ENCODE measurements around the gene PINLYP. TPM values are rescaled to one million over a fixed set of nuclear protein-coding genes. Genes with fewer than 3 reads are reported as not detected.

PINLYP gene
- total and polyA plus RNA-seq, 9 of the 15 experiments (the other 6 are each of a cell fraction or from before 2014, with no cell fraction given): 1.00 to 6.7 (median 2.2) TPM

DNA sequence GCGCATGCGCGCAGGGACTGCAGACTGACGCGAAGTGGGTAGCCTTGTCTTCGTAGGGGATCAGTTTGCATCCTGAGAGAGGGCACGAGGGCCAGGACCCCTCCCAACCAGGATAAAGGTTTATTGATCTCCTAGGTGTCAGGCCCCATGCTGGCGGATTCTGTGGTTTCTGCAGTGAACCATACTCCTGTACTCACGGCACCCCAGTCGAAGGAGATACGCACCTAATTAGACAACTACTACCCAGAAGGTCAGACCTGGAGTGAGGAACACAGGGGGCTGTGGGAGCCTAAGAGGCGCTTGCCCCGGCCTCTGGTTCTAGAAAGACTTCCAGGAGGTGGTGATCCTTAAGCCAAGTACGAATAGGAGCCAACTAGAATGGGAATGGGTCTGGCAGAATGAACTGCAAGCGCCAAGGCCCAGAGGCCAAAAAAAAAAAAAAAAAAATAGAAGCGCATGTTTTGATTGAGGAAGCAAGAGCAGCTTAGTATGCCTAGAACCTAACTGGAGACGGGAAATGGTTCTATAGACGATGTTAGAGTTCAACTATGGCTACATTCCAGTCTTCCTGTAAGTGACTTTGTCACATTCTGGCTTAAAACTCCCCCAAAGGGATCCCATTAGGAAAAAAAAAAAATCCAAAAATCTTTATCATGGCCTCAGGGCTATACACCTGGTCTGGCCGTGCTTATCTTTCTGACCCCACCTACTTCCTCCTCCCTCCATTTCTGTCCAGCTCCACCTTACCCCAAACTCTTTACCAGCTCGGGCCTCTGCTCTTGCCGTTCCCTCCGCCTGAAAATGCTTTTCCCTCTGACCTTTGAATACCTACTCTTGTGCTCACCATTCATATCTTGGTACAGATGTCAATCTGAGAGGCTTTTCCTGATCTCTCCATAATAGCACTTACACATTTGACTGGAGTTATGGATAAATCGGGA lies 44.7 kb downstream of the PINLYP start (continued):
- TF ChIP-seq SRSF1 (IDR thresholded peaks at IDR 0.05; ENCODE audit: low read depth, low read length): no peak
- TF ChIP-seq, protein P1, sequence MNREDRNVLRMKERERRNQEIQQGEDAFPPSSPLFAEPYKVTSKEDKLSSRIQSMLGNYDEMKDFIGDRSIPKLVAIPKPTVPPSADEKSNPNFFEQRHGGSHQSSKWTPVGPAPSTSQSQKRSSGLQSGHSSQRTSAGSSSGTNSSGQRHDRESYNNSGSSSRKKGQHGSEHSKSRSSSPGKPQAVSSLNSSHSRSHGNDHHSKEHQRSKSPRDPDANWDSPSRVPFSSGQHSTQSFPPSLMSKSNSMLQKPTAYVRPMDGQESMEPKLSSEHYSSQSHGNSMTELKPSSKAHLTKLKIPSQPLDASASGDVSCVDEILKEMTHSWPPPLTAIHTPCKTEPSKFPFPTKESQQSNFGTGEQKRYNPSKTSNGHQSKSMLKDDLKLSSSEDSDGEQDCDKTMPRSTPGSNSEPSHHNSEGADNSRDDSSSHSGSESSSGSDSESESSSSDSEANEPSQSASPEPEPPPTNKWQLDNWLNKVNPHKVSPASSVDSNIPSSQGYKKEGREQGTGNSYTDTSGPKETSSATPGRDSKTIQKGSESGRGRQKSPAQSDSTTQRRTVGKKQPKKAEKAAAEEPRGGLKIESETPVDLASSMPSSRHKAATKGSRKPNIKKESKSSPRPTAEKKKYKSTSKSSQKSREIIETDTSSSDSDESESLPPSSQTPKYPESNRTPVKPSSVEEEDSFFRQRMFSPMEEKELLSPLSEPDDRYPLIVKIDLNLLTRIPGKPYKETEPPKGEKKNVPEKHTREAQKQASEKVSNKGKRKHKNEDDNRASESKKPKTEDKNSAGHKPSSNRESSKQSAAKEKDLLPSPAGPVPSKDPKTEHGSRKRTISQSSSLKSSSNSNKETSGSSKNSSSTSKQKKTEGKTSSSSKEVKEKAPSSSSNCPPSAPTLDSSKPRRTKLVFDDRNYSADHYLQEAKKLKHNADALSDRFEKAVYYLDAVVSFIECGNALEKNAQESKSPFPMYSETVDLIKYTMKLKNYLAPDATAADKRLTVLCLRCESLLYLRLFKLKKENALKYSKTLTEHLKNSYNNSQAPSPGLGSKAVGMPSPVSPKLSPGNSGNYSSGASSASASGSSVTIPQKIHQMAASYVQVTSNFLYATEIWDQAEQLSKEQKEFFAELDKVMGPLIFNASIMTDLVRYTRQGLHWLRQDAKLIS (CRISPR knock-in tag; IDR thresholded peaks at IDR 0.05): no peak
- TF ChIP-seq CHD4 (IDR thresholded peaks at IDR 0.05; ENCODE audit: insufficient read depth, insufficient replicate concordance, low read depth, low read length, poor library complexity, severe bottlenecking): no peak
- TF ChIP-seq MBD2 (IDR thresholded peaks at IDR 0.05; ENCODE audit: borderline replicate concordance, low read depth): no peak
- TF ChIP-seq, protein P2, sequence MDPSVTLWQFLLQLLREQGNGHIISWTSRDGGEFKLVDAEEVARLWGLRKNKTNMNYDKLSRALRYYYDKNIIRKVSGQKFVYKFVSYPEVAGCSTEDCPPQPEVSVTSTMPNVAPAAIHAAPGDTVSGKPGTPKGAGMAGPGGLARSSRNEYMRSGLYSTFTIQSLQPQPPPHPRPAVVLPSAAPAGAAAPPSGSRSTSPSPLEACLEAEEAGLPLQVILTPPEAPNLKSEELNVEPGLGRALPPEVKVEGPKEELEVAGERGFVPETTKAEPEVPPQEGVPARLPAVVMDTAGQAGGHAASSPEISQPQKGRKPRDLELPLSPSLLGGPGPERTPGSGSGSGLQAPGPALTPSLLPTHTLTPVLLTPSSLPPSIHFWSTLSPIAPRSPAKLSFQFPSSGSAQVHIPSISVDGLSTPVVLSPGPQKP (CRISPR knock-in tag; IDR thresholded peaks at IDR 0.05): no peak
- TF ChIP-seq ZSCAN29 (IDR thresholded peaks at IDR 0.05): no peak
- no peak for TF ChIP-seq HNRNPL (IDR thresholded peaks at IDR 0.05; ENCODE audit: low read depth, low read length)
- TF ChIP-seq TAF1 (IDR thresholded peaks at IDR 0.05; ENCODE audit: control insufficient read depth, extremely low read depth, insufficient read depth, low read length, severe bottlenecking): no peak
- no peak for TF ChIP-seq ATF1 (CRISPR knock-in tag; IDR thresholded peaks at IDR 0.05)
- TF ChIP-seq ATF1 (tag; IDR thresholded peaks at IDR 0.05): no peak
- TF ChIP-seq, protein P3, sequence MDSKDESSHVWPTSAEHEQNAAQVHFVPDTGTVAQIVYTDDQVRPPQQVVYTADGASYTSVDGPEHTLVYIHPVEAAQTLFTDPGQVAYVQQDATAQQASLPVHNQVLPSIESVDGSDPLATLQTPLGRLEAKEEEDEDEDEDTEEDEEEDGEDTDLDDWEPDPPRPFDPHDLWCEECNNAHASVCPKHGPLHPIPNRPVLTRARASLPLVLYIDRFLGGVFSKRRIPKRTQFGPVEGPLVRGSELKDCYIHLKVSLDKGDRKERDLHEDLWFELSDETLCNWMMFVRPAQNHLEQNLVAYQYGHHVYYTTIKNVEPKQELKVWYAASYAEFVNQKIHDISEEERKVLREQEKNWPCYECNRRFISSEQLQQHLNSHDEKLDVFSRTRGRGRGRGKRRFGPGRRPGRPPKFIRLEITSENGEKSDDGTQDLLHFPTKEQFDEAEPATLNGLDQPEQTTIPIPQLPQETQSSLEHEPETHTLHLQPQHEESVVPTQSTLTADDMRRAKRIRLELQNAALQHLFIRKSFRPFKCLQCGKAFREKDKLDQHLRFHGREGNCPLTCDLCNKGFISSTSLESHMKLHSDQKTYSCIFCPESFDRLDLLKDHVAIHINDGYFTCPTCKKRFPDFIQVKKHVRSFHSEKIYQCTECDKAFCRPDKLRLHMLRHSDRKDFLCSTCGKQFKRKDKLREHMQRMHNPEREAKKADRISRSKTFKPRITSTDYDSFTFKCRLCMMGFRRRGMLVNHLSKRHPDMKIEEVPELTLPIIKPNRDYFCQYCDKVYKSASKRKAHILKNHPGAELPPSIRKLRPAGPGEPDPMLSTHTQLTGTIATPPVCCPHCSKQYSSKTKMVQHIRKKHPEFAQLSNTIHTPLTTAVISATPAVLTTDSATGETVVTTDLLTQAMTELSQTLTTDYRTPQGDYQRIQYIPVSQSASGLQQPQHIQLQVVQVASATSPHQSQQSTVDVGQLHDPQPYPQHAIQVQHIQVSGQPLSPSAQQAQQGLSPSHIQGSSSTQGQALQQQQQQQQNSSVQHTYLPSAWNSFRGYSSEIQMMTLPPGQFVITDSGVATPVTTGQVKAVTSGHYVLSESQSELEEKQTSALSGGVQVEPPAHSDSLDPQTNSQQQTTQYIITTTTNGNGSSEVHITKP (IDR thresholded peaks at IDR 0.05; ENCODE audit: partially characterized antibody): no peak
- no peak for TF ChIP-seq BMI1 (IDR thresholded peaks at IDR 0.05; ENCODE audit: low read length)
- TF ChIP-seq DPF2 (IDR thresholded peaks at IDR 0.05): peak; percentile 78
- 0 out of 2 replicates have a peak, but pooled peaks have one; percentile 23 for TF ChIP-seq LCOR (CRISPR knock-in tag; IDR thresholded peaks at IDR 0.05)
- TF ChIP-seq PCBP1 (IDR thresholded peaks at IDR 0.05; ENCODE audit: low read depth, low read length, poor library complexity, severe bottlenecking): no peak
- no peak for TF ChIP-seq WHSC1 (IDR thresholded peaks at IDR 0.05; ENCODE audit: low read length)
- no peak for TF ChIP-seq SAP30 (IDR thresholded peaks at IDR 0.05; ENCODE audit: borderline replicate concordance, insufficient read depth, low read depth, low read length, poor library complexity, severe bottlenecking)
- TF ChIP-seq SP1 (CRISPR knock-in tag; IDR thresholded peaks at IDR 0.05): peak; percentile 22; the same call in 1 of the 2 replicates
- no peak for TF ChIP-seq CHD1 (IDR thresholded peaks at IDR 0.05; ENCODE audit: low read length)

All from K562 (cell line).